ENCODE results near the gene ACSS2. TPM values are rescaled to one million over a fixed set of nuclear protein-coding genes. Genes with fewer than 3 reads are reported as not detected.

ACSS2 gene
- total and polyA plus RNA-seq, 2 donors from 2014 or later: 53.1 to 98.9 TPM

- intact Hi-C loops (cut with DNase I): no loop called here
- Histone ChIP-seq H3K4me1 (ENCODE audit: control insufficient read depth in 2 of 3, insufficient read depth in 2 of 3, low read depth in 1 of 3, low read length in 3 of 3) (no peaks in the 10 kb centered on the region), H3K36me3 (ENCODE audit: control insufficient read depth in 2 of 3, insufficient read depth in 3 of 3, low read length in 3 of 3) (no peaks in the 10 kb centered on the region), H3K27me3 (ENCODE audit: control insufficient read depth, insufficient read depth, low read length) (no peaks in the 10 kb centered on the region), H3K27ac (ENCODE audit: low read depth in 2 of 2, low read length in 2 of 2) (no peak overlapping the region), H3K4me3 (ENCODE audit: low read length in 3 of 3) (no peak overlapping the region), H3K9ac (ENCODE audit: low read length in 3 of 3) (no peak overlapping the region), H3K9me3 (ENCODE audit: control insufficient read depth in 2 of 3, insufficient read depth in 1 of 3, low read length in 3 of 3) (no peaks in the 10 kb centered on the region)
- DNase-seq (no peak), FAIRE-seq (no peak)
- TF ChIP-seq CTCF (IDR thresholded peaks at IDR 0.05; ENCODE audit: borderline replicate concordance, extremely low read depth, insufficient read depth): no peak
These were observed 95.3 kb downstream of the ACSS2 start for GRCh38 chr20:34971561-34972235.

GRCh38 chr20:34974246-34974645 is 97.8 kb downstream of the ACSS2 start:
- Histone ChIP-seq H3K4me3 (ENCODE audit: low read length in 3 of 3) (no peak overlapping the region), H3K36me3 (ENCODE audit: control insufficient read depth in 2 of 3, insufficient read depth in 3 of 3, low read length in 3 of 3) (no peaks in the 10 kb centered on the region), H3K9ac (ENCODE audit: low read length in 3 of 3) (no peak overlapping the region), H3K27ac (ENCODE audit: low read depth in 2 of 2, low read length in 2 of 2) (no peak overlapping the region), H3K9me3 (ENCODE audit: control insufficient read depth in 2 of 3, insufficient read depth in 1 of 3, low read length in 3 of 3) (no peaks in the 10 kb centered on the region), H3K27me3 (ENCODE audit: control insufficient read depth, insufficient read depth, low read length) (no peaks in the 10 kb centered on the region), H3K4me1 (ENCODE audit: control insufficient read depth in 2 of 3, insufficient read depth in 2 of 3, low read depth in 1 of 3, low read length in 3 of 3) (no peaks in the 10 kb centered on the region)
- intact Hi-C loops (cut with DNase I): no loop called here
- DNase-seq (no peak), FAIRE-seq (no peak)
- TF ChIP-seq CTCF (IDR thresholded peaks at IDR 0.05; ENCODE audit: borderline replicate concordance, extremely low read depth, insufficient read depth): no peak

GRCh38 chr20:34976286-34976685 is 99.9 kb downstream of the ACSS2 start:
- Histone ChIP-seq H3K4me1 (ENCODE audit: control insufficient read depth in 2 of 3, insufficient read depth in 2 of 3, low read depth in 1 of 3, low read length in 3 of 3) (no peaks in the 10 kb centered on the region), H3K9ac (ENCODE audit: low read length in 3 of 3) (no peak overlapping the region), H3K27me3 (ENCODE audit: control insufficient read depth, insufficient read depth, low read length) (no peaks in the 10 kb centered on the region), H3K9me3 (ENCODE audit: control insufficient read depth in 2 of 3, insufficient read depth in 1 of 3, low read length in 3 of 3) (no peaks in the 10 kb centered on the region), H3K4me3 (ENCODE audit: low read length in 3 of 3) (no peak overlapping the region), H3K36me3 (ENCODE audit: control insufficient read depth in 2 of 3, insufficient read depth in 3 of 3, low read length in 3 of 3) (no peaks in the 10 kb centered on the region), H3K27ac (ENCODE audit: low read depth in 2 of 2, low read length in 2 of 2) (no peak overlapping the region)
- FAIRE-seq (no peak), DNase-seq (no peak)
- no peak for TF ChIP-seq CTCF (IDR thresholded peaks at IDR 0.05; ENCODE audit: borderline replicate concordance, extremely low read depth, insufficient read depth)
- intact Hi-C loops (cut with DNase I): no loop called here

Other genes with a start within 250 kb of the ACSS2 start
- gene PIGU, start 199.5 kb upstream of the ACSS2 start, total RNA-seq: 15.9 TPM
- 42.0 TPM for gene PIGU, start 199.5 kb upstream of the ACSS2 start, polyA plus RNA-seq (ENCODE audit: insufficient read depth, low read depth, low replicate concordance)
- gene TP53INP2, start 172.3 kb upstream of the ACSS2 start, total RNA-seq: 23.3 TPM
- 31.9 TPM for gene TP53INP2, start 172.3 kb upstream of the ACSS2 start, polyA plus RNA-seq (ENCODE audit: insufficient read depth, low read depth, low replicate concordance)
- gene NCOA6, start 51.0 kb upstream of the ACSS2 start, total RNA-seq: 28.1 TPM
- gene NCOA6, start 51.0 kb upstream of the ACSS2 start, polyA plus RNA-seq (ENCODE audit: insufficient read depth, low read depth, low replicate concordance): 30.8 TPM
- gene GGT7, start 3.8 kb upstream of the ACSS2 start, total RNA-seq: 27.0 TPM
- 24.3 TPM for gene GGT7, start 3.8 kb upstream of the ACSS2 start, polyA plus RNA-seq (ENCODE audit: insufficient read depth, low read depth, low replicate concordance)
- 54.9 TPM for gene GSS, start 79.2 kb downstream of the ACSS2 start, total RNA-seq
- gene GSS, start 79.2 kb downstream of the ACSS2 start, polyA plus RNA-seq (ENCODE audit: insufficient read depth, low read depth, low replicate concordance): 71.5 TPM
- gene MYH7B, start 79.3 kb downstream of the ACSS2 start, total RNA-seq: 0.76 TPM
- gene MYH7B, start 79.3 kb downstream of the ACSS2 start, polyA plus RNA-seq (ENCODE audit: insufficient read depth, low read depth, low replicate concordance): 3.7 TPM
- gene TRPC4AP, start 216.2 kb downstream of the ACSS2 start, total RNA-seq: 51.2 TPM
- 36.5 TPM for gene TRPC4AP, start 216.2 kb downstream of the ACSS2 start, polyA plus RNA-seq (ENCODE audit: insufficient read depth, low read depth, low replicate concordance)